ENCODE results near the gene ZBTB25.

Gene ZBTB25

GRCh38 chr14:64417055-64417770 lies 86.4 kb downstream of the ZBTB25 start:
- H4K20me1 ChIP-seq (ENCODE audit: insufficient read depth, low read length): 0 out of 2 replicates have a peak, but pooled peaks cover 2% of the 10 kb centered on the region
- TF ChIP-seq CTCF (IDR thresholded peaks at IDR 0.05; ENCODE audit: borderline replicate concordance, extremely low read depth, low read length, poor library complexity, severe bottlenecking): no peak
- no peak for TF ChIP-seq EZH2 (IDR thresholded peaks at IDR 0.05; ENCODE audit: borderline replicate concordance, low read depth, low read length, severe bottlenecking)
- no peak overlapping the region for H3K27ac ChIP-seq (ENCODE audit: low read length)
- peaks cover 88% of the 10 kb centered on the region for H3K36me3 ChIP-seq (ENCODE audit: insufficient read depth, low read length)
- H3K4me3 ChIP-seq (ENCODE audit: low read depth in 1 of 2, low read length in 2 of 2): no peak overlapping the region
- no peaks in the 10 kb centered on the region for H3K4me1 ChIP-seq (ENCODE audit: insufficient read depth, low read length)
- H3K9ac ChIP-seq (ENCODE audit: low read depth, low read length): no peak overlapping the region
- H3K79me2 ChIP-seq (ENCODE audit: insufficient read depth, low read length): no peaks in the 10 kb centered on the region; the same call in 1 of the 2 replicates
- no peak overlapping the region for H3K4me2 ChIP-seq (ENCODE audit: insufficient read depth, low read length)
- no peak overlapping the region for H2AFZ ChIP-seq (ENCODE audit: low read depth, low read length)
- H3K27me3 ChIP-seq (ENCODE audit: insufficient read depth, low read length, poor library complexity): no peaks in the 10 kb centered on the region
- no peaks in the 10 kb centered on the region for H3K9me3 ChIP-seq (ENCODE audit: insufficient read depth, low read length, severe bottlenecking)
- ATAC-seq (ENCODE audit: insufficient read depth, low read depth): no peak
- no peak for DNase-seq

- DNase-seq (no peak), ATAC-seq (ENCODE audit: insufficient read depth, low read depth) (no peak)
- 0 out of 2 replicates have a peak, but pooled peaks cover 2% of the 10 kb centered on the region for H4K20me1 ChIP-seq (ENCODE audit: insufficient read depth, low read length)
- no peak overlapping the region for H3K27ac ChIP-seq (ENCODE audit: low read length)
- H3K4me3 ChIP-seq (ENCODE audit: low read depth in 1 of 2, low read length in 2 of 2): no peak overlapping the region
- H3K27me3 ChIP-seq (ENCODE audit: insufficient read depth, low read length, poor library complexity): no peaks in the 10 kb centered on the region
- no peaks in the 10 kb centered on the region; the same call in 1 of the 2 replicates for H3K79me2 ChIP-seq (ENCODE audit: insufficient read depth, low read length)
- H3K36me3 ChIP-seq (ENCODE audit: insufficient read depth, low read length): peaks cover 90% of the 10 kb centered on the region
- TF ChIP-seq CTCF (IDR thresholded peaks at IDR 0.05; ENCODE audit: borderline replicate concordance, extremely low read depth, low read length, poor library complexity, severe bottlenecking) (no peak), EZH2 (IDR thresholded peaks at IDR 0.05; ENCODE audit: borderline replicate concordance, low read depth, low read length, severe bottlenecking) (no peak)
- no peak overlapping the region for H3K9ac ChIP-seq (ENCODE audit: low read depth, low read length)
- H2AFZ ChIP-seq (ENCODE audit: low read depth, low read length): no peak overlapping the region
- no peaks in the 10 kb centered on the region for H3K4me1 ChIP-seq (ENCODE audit: insufficient read depth, low read length)
- no peaks in the 10 kb centered on the region for H3K9me3 ChIP-seq (ENCODE audit: insufficient read depth, low read length, severe bottlenecking)
- H3K4me2 ChIP-seq (ENCODE audit: insufficient read depth, low read length): no peak overlapping the region
Measured at GRCh38 chr14:64416348-64416932, 87.2 kb downstream of the ZBTB25 start.

- Histone ChIP-seq H4K20me1 (ENCODE audit: insufficient read depth, low read length) (peaks cover 18% of the 10 kb centered on the region; the same call in 1 of the 2 replicates), H3K9ac (ENCODE audit: low read depth, low read length) (no peak overlapping the region), H3K4me2 (ENCODE audit: insufficient read depth, low read length) (no peak overlapping the region), H3K27me3 (ENCODE audit: insufficient read depth, low read length, poor library complexity) (no peaks in the 10 kb centered on the region), H3K4me1 (ENCODE audit: insufficient read depth, low read length) (no peaks in the 10 kb centered on the region), H2AFZ (ENCODE audit: low read depth, low read length) (no peak overlapping the region), H3K79me2 (ENCODE audit: insufficient read depth, low read length) (peaks cover 36% of the 10 kb centered on the region), H3K9me3 (ENCODE audit: insufficient read depth, low read length, severe bottlenecking) (no peaks in the 10 kb centered on the region), H3K36me3 (ENCODE audit: insufficient read depth, low read length) (peaks cover 91% of the 10 kb centered on the region), H3K4me3 (ENCODE audit: low read depth in 1 of 2, low read length in 2 of 2) (no peak overlapping the region), H3K27ac (ENCODE audit: low read length) (no peak overlapping the region)
- ATAC-seq (ENCODE audit: insufficient read depth, low read depth) (no peak), DNase-seq (no peak)
- no peak for TF ChIP-seq EZH2 (IDR thresholded peaks at IDR 0.05; ENCODE audit: borderline replicate concordance, low read depth, low read length, severe bottlenecking)
- no peak for TF ChIP-seq CTCF (IDR thresholded peaks at IDR 0.05; ENCODE audit: borderline replicate concordance, extremely low read depth, low read length, poor library complexity, severe bottlenecking)
Measured at GRCh38 chr14:64412237-64412636, 91.4 kb downstream of the ZBTB25 start.
